B cell (primary cell): ENCODE results near the gene TRIO. TPM values are rescaled to one million over a fixed set of nuclear protein-coding genes. Genes with fewer than 3 reads are reported as not detected.

ENCODE experiments used
- ATAC-seq: fragments of 200-7000 bp; cut with Tn5 transposase; one replicate; pipeline ENCODE4 v1.10.0; 2021; ENCODE audit warnings: low read depth, mild to moderate bottlenecking, moderate number of reproducible peaks, moderate library complexity
- CTCF ChIA-PET: fragments of 350-600 bp; sonication (Branson Sonifier 250); formaldehyde crosslinking; loops from one replicate; lab custom pipeline; 2021; ENCODE audit warnings: antibody characterized with exemption, inconsistent platforms; lab: Charles Lee
- POLR2A ChIA-PET: fragments of 350-600 bp; sonication (Branson Sonifier 250); formaldehyde crosslinking; loops from one replicate; lab custom pipeline; 2021; ENCODE audit warnings: antibody characterized with exemption; lab: Charles Lee
- DNase-seq: peaks from one replicate; pipeline ENCODE4 v3.0.0; 2013
- H2AFZ ChIP-seq: 2 replicates; pipeline ENCODE4 v1.6.1; 2012; ENCODE audit warnings: mild to moderate bottlenecking, low read depth, low read length; ENCODE audit not compliant: insufficient read depth, poor library complexity, severe bottlenecking
- H3K27ac ChIP-seq, 2 donors: 1 replicate in 1 of 2; 2 replicates in 1 of 2; pipeline ENCODE4 v1.5.1; 2012 to 2013; ENCODE audit warnings: low read length in 2 of 2, mild to moderate bottlenecking in 2 of 2, moderate library complexity in 1 of 2
- H3K27me3 ChIP-seq, 4 experiments: fragments of 200-600 bp in 1 of 4; sonication (generic) in 1 of 4; replicated peaks in 1 of 4; 1 replicate in 2 of 4; 2 replicates in 2 of 4; pipeline versions ENCODE4 v1.6.1 to v1.7.0; 2013 to 2016; ENCODE audit warnings: low read length in 3 of 4, mild to moderate bottlenecking in 2 of 4, mixed read lengths in 1 of 4, moderate library complexity in 1 of 4; ENCODE audit not compliant: insufficient read depth in 4 of 4, control insufficient read depth in 3 of 4; ENCODE audit errors: control extremely low read depth in 1 of 4
- H3K36me3 ChIP-seq, 2 experiments: replicated peaks in 1 of 2; 1 replicate in 1 of 2; 2 replicates in 1 of 2; pipeline versions ENCODE4 v1.6.1 to v1.7.1; 2013; ENCODE audit warnings: low read length in 1 of 2; ENCODE audit not compliant: insufficient read depth in 2 of 2, control insufficient read depth in 1 of 2; ENCODE audit errors: control extremely low read depth in 1 of 2, extremely low read depth in 1 of 2
- H3K4me1 ChIP-seq, 2 donors: fragments of 200-600 bp in 1 of 2; sonication (generic) in 1 of 2; 1 replicate in 1 of 2; 2 replicates in 1 of 2; pipeline versions ENCODE4 v1.5.1 to v1.6.1; 2013 to 2017; ENCODE audit warnings: low read length in 2 of 2; ENCODE audit not compliant: control insufficient read depth in 2 of 2, insufficient read depth in 2 of 2
- H3K4me2 ChIP-seq: replicated peaks from 2 replicates; pipeline ENCODE3; 2012; ENCODE audit warnings: mild to moderate bottlenecking, low read depth, low read length; ENCODE audit not compliant: poor library complexity, severe bottlenecking
- H3K4me3 ChIP-seq, 5 experiments: fragments of 200-600 bp in 1 of 5; sonication (generic) in 1 of 5; 1 replicate in 3 of 5; 2 replicates in 2 of 5; pipeline versions ENCODE4 v1.5.1 to v1.7.0; 2011 to 2016; ENCODE audit warnings: low read length in 4 of 5, mild to moderate bottlenecking in 4 of 5, low read depth in 2 of 5, control low read depth in 1 of 5, moderate library complexity in 1 of 5; ENCODE audit not compliant: insufficient read depth in 1 of 5; ENCODE audit errors: control extremely low read depth in 1 of 5, extremely low read depth in 1 of 5
- H3K79me2 ChIP-seq: fragments of 200-600 bp; sonication (generic); one replicate; pipeline ENCODE4 v1.6.0; 2016; ENCODE audit warnings: low read length; ENCODE audit not compliant: control insufficient read depth, insufficient read depth
- H3K9ac ChIP-seq: fragments of 200-600 bp; sonication (generic); 2 replicates; pipeline ENCODE4 v1.6.1; 2017; ENCODE audit warnings: mild to moderate bottlenecking, low read length, moderate library complexity
- H3K9me3 ChIP-seq, 3 donors: one replicate each; pipeline versions ENCODE4 v1.6.1 to v1.7.1; 2013; ENCODE audit warnings: low read length in 2 of 3; ENCODE audit not compliant: control insufficient read depth in 2 of 3, insufficient read depth in 1 of 3; ENCODE audit errors: control extremely low read depth in 1 of 3
- H4K20me1 ChIP-seq: 2 replicates; pipeline ENCODE4 v1.6.0; 2012; ENCODE audit warnings: mild to moderate bottlenecking, low read length; ENCODE audit not compliant: insufficient read depth, control insufficient read depth, poor library complexity, severe bottlenecking
- H3K27ac Mint-ChIP-seq: one replicate; pipeline ENCODE4 v1.8.0; 2021; ENCODE audit warnings: mixed read lengths
- H3K27me3 Mint-ChIP-seq: one replicate; pipeline ENCODE4 v1.8.0; 2021; ENCODE audit warnings: mixed read lengths
- H3K4me1 Mint-ChIP-seq: one replicate; pipeline ENCODE4 v1.8.0; 2021; ENCODE audit warnings: mixed read lengths
- H3K4me3 Mint-ChIP-seq: one replicate; pipeline ENCODE4 v1.8.0; 2021; ENCODE audit warnings: mixed read lengths
- H3K9me3 Mint-ChIP-seq: one replicate; pipeline ENCODE4 v1.8.0; 2022; ENCODE audit warnings: mixed read lengths; ENCODE audit not compliant: insufficient read depth
- EZH2 ChIP-seq: IDR thresholded peaks from 2 replicates; pipeline ENCODE4 v1.6.1; 2012; ENCODE audit warnings: borderline replicate concordance, low read depth, mild to moderate bottlenecking, moderate library complexity, low read length; ENCODE audit not compliant: insufficient read depth, poor library complexity, severe bottlenecking
- WGBS: methylation state at CpG from one replicate; pipeline ENCODE4 v1.1.5; 2013; ENCODE audit warnings: missing lambda C conversion rate; ENCODE audit not compliant: insufficient coverage; 5-methylcytosine and 5-hydroxymethylcytosine counted together
- intact Hi-C: fragments of 100-400 bp; cut with micrococcal nuclease; formaldehyde crosslinking; loops from one replicate; pipeline ENCODE4 v1.10.0; 2022
- polyA plus RNA-seq: library from polyadenylated mRNA; depleted of rRNA; stranded (reverse); fragments of >200 nt; gene quantifications from 2 replicates; pipeline ENCODE4 v1.2.3, GENCODE V29; 2012
- total RNA-seq, 2 donors: library from RNA; stranded (reverse); fragments of 120-200 nt in 1 of 2; gene quantifications; 1 replicate in 1 of 2; 2 replicates in 1 of 2; pipeline versions ENCODE4 v1.2.3 to v1.2.4, GENCODE V29; 2013 to 2022
- TF ChIP-seq, protein P1 (sequence below): fragments of 200-600 bp; IDR thresholded peaks from one replicate; pipeline ENCODE4 v1.8.0; 2022; ENCODE audit warnings: antibody characterized with exemption, mild to moderate bottlenecking

TRIO gene
- total and polyA plus RNA-seq, 2 donors (not counting 1 experiment from before 2014, with no cell fraction given) = 90.5 to 479 TPM

DNA sequence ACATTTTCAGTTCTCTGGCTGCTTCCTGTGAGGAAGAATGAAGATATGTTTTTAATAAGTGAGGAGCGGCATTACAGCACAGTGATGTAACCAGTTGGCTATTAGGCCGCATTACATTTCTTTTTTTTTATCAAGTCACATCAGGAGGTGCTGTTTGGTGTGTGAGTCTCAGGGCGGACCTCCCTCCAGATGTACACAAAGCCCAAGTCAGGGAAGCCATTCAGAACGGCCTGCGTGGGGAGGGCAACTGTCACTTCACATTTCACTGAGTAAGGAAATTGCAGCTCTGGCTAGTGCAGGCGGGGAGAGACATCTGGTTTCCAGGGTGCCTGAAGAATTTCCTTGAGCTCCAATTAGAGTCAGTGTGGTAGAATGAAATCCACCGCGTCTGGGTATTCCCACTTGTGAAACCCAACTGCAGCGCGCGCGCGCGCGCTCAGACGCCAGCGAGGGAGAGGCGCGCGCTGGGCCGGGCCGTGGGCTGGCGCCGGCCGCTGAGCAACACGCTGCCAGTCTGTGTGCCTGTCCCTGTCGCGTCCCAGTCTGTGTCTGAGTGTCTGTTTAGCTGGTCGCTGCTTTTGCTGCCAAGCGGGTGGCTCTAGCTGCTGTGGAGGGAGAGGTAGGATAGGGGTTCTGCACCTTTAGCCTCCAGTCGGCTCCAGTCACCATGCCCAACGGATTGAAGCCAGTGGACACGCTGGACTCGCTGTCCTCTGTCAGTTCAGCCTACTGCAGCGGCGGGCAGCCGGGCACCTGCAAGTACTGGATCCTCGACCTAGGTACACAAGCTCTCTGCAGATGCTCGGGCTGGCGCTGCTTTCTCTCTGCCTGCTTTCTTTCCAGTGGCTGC, 297.7 kb downstream of the TRIO start:
- Mint-ChIP-seq H3K4me1 (no peaks in the 10 kb centered on the region), H3K27me3 (no peaks in the 10 kb centered on the region), H3K9me3 (no peaks in the 10 kb centered on the region), H3K27ac (no peak overlapping the region), H3K4me3 (no peak overlapping the region)
- POLR2A ChIA-PET = interaction anchor here (0.6 kb wide), 1 partner anchor 187 kb away, joined by 3 read pairs; no protein-coding TSS in a partner anchor
- Histone ChIP-seq H3K27me3 (no peaks in the 10 kb centered on the region), H3K4me3 (no peak overlapping the region), H3K27ac (no peak overlapping the region), H3K9ac (no peak overlapping the region), H4K20me1 (peaks cover 21% of the 10 kb centered on the region), H3K9me3 (no peaks in the 10 kb centered on the region), H3K36me3 (peaks cover 15 to 44% of the 10 kb centered on the region in 2 experiments), H3K79me2 (no peaks in the 10 kb centered on the region), H2AFZ (no peak overlapping the region), H3K4me1 (no peaks in the 10 kb centered on the region), H3K4me2 (no peak overlapping the region)
- 97% methylated on average over 37 of the region's 40 CpGs for WGBS
- ATAC-seq = no peak
- TF ChIP-seq, protein P1, sequence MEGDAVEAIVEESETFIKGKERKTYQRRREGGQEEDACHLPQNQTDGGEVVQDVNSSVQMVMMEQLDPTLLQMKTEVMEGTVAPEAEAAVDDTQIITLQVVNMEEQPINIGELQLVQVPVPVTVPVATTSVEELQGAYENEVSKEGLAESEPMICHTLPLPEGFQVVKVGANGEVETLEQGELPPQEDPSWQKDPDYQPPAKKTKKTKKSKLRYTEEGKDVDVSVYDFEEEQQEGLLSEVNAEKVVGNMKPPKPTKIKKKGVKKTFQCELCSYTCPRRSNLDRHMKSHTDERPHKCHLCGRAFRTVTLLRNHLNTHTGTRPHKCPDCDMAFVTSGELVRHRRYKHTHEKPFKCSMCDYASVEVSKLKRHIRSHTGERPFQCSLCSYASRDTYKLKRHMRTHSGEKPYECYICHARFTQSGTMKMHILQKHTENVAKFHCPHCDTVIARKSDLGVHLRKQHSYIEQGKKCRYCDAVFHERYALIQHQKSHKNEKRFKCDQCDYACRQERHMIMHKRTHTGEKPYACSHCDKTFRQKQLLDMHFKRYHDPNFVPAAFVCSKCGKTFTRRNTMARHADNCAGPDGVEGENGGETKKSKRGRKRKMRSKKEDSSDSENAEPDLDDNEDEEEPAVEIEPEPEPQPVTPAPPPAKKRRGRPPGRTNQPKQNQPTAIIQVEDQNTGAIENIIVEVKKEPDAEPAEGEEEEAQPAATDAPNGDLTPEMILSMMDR = no peak
- no peak for TF ChIP-seq EZH2
- no peak for DNase-seq
- intact Hi-C loops = no loop called here
- CTCF ChIA-PET = no interaction called here

DNA sequence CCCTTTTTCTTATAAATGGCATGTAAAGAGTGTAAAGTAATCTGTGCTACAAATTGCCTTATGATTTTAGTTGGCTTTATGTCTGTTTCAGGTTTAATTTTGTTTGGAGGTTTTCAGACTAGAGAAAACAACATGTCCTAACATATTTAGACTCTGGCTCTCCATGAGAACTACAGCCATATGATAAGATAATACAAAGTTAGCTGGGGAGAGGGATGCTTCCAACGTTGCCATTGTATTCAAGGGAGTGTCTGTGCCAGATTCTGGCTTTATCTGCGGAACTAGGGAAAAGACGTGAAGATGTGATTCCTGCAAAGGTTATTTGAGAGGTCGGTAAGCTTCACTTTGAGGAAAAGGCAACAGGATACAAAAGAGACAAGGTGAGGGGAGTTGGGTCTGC, 298.5 kb downstream of the TRIO start:
- peaks cover 15 to 42% of the 10 kb centered on the region in 2 experiments for H3K36me3 ChIP-seq
- no peak overlapping the region for H3K4me3 ChIP-seq
- TF ChIP-seq, protein P1 = no peak
- TF ChIP-seq EZH2 = no peak
- no peaks in the 10 kb centered on the region for H3K27me3 ChIP-seq
- no peak overlapping the region for H3K27ac Mint-ChIP-seq
- no peaks in the 10 kb centered on the region for H3K9me3 Mint-ChIP-seq
- DNase-seq (no peak), ATAC-seq (no peak)
- POLR2A ChIA-PET = no interaction called here
- H3K4me1 ChIP-seq = no peaks in the 10 kb centered on the region
- 95% methylated on average over 4 of the region's 4 CpGs for WGBS
- peaks cover 5% of the 10 kb centered on the region for H3K4me1 Mint-ChIP-seq
- no peaks in the 10 kb centered on the region for H3K27me3 Mint-ChIP-seq
- no peak overlapping the region for H2AFZ ChIP-seq
- H3K9me3 ChIP-seq = no peaks in the 10 kb centered on the region
- no peaks in the 10 kb centered on the region for H3K79me2 ChIP-seq
- H3K4me3 Mint-ChIP-seq = no peak overlapping the region
- no peak overlapping the region for H3K4me2 ChIP-seq
- intact Hi-C loops = no loop called here
- no peak overlapping the region for H3K27ac ChIP-seq
- H3K9ac ChIP-seq = no peak overlapping the region
- H4K20me1 ChIP-seq = peaks cover 21% of the 10 kb centered on the region
- CTCF ChIA-PET = no interaction called here
